GM18502 (cell line): Measurements from ENCODE around the gene ANXA4.

Experiments
- ATAC-seq: cut with Tn5 transposase; IDR thresholded peaks from one replicate; pipeline ENCODE4 v1.9.1; 2021; ENCODE audit warnings: mild to moderate bottlenecking; ENCODE audit not compliant: unreplicated experiment, poor library complexity

Gene ANXA4

GRCh38 chr2:69833752-69834151 is 91.8 kb downstream of the ANXA4 start:
- ATAC-seq = no peak

GRCh38 chr2:69835666-69836065 is 93.7 kb downstream of the ANXA4 start:
- ATAC-seq = no peak

GRCh38 chr2:69836316-69836715 is 94.4 kb downstream of the ANXA4 start:
- ATAC-seq = no peak

- no peak for ATAC-seq
Measured at GRCh38 chr2:69837533-69837932, 95.6 kb downstream of the ANXA4 start.

GRCh38 chr2:69843993-69844392 is 102.1 kb downstream of the ANXA4 start:
- no peak for ATAC-seq

GRCh38 chr2:69844560-69844959 is 102.6 kb downstream of the ANXA4 start:
- no peak for ATAC-seq

- no peak for ATAC-seq
Measured at GRCh38 chr2:69846182-69847067, 104.5 kb downstream of the ANXA4 start.

- no peak for ATAC-seq
Measured at GRCh38 chr2:69847068-69847828, 105.3 kb downstream of the ANXA4 start.

GRCh38 chr2:69848186-69848790 is 106.4 kb downstream of the ANXA4 start:
- no peak for ATAC-seq

GRCh38 chr2:69858261-69858660 is 116.3 kb downstream of the ANXA4 start:
- ATAC-seq = no peak

GRCh38 chr2:69863298-69863697 is 121.4 kb downstream of the ANXA4 start:
- no peak for ATAC-seq
